H7 (cell line): ENCODE measurements around the gene GSTM3. TPM values are rescaled to one million over a fixed set of nuclear protein-coding genes. Genes with fewer than 3 reads are reported as not detected.
"Not testable (repeated sequence)": the region's sequence is repeated elsewhere in the genome, so short reads cannot be mapped to it uniquely, and the experiment has no call there.

Experiments used
- DNase-seq: peaks from one replicate; pipeline ENCODE4 v3.0.0; 2012
- H3K27me3 ChIP-seq: 2 replicates; pipeline ENCODE4 v1.6.0; 2011; ENCODE audit warnings: mild to moderate bottlenecking, low read length; ENCODE audit not compliant: control insufficient read depth, insufficient read depth
- H3K36me3 ChIP-seq: replicated peaks from 2 replicates; pipeline ENCODE4 v1.5.1; 2011; ENCODE audit warnings: low read length; ENCODE audit not compliant: control insufficient read depth, insufficient read depth
- H3K4me3 ChIP-seq: 2 replicates; pipeline ENCODE4 v1.5.1; 2011; ENCODE audit warnings: low read depth, mild to moderate bottlenecking, control low read depth, low read length, moderate library complexity; ENCODE audit not compliant: insufficient read depth
- total RNA-seq: library from RNA; depleted of rRNA; stranded (reverse); fragments of >200 nt; shearing (Covaris generic); gene quantifications from 2 replicates; pipeline ENCODE4 v1.2.3, GENCODE V29; 2014

The GSTM3 gene
- total RNA-seq, 1 experiment from 2014 or later: 27.3 TPM

DNA sequence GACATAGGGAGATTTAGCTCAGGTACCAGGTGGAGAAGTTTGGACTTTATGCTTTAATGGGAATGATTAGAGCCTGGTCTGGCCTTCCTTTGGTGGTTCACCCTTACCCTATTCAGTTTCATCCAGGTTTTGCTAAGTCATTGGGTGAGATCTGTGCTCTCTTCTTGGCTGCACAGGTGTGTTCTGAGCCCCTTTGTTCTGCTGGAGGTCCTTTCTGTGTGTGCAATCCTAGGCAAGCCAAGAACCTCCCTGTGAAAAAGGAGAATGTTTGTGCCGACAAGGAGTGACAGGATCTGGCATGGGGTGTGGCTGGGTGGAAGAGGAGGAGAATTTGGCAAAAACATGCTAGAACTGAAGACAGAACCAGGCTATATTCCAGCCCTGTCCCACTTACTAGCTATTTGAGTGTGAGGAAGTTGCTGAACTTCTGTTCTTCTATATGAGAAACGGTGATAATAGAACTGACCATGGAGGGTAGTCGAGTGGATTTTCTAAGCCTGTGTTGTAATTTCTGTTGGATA lies 24.2 kb downstream of the GSTM3 start:
- H3K36me3 ChIP-seq: no peaks in the 10 kb centered on the region
- no peak overlapping the region for H3K4me3 ChIP-seq
- no peaks in the 10 kb centered on the region; the same call in 1 of the 2 replicates for H3K27me3 ChIP-seq
- no peak for DNase-seq

DNA sequence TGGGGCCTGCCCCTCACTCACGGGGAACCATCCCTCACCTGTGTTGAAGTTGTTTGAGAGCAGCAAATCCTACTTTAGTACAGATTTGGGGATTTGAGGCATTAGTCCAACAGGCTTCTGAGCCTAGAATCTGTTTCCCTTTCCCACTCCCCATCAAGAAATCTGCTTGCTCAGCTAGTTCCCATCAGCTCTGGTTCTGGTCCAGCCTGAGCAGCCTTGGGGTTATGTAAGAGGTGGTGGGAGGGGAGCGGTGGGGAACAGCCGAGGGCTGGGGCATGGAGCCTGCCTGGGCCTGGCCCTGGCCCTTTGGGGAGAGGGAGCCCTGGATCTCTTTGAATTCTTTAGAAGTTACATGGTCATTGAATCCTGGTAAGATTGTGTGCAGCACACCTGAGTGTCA lies 24.7 kb downstream of the GSTM3 start:
- H3K27me3 ChIP-seq: no peaks in the 10 kb centered on the region; the same call in 1 of the 2 replicates
- H3K36me3 ChIP-seq: no peaks in the 10 kb centered on the region
- H3K4me3 ChIP-seq: no peak overlapping the region
- peak; percentile 15 for DNase-seq

DNA sequence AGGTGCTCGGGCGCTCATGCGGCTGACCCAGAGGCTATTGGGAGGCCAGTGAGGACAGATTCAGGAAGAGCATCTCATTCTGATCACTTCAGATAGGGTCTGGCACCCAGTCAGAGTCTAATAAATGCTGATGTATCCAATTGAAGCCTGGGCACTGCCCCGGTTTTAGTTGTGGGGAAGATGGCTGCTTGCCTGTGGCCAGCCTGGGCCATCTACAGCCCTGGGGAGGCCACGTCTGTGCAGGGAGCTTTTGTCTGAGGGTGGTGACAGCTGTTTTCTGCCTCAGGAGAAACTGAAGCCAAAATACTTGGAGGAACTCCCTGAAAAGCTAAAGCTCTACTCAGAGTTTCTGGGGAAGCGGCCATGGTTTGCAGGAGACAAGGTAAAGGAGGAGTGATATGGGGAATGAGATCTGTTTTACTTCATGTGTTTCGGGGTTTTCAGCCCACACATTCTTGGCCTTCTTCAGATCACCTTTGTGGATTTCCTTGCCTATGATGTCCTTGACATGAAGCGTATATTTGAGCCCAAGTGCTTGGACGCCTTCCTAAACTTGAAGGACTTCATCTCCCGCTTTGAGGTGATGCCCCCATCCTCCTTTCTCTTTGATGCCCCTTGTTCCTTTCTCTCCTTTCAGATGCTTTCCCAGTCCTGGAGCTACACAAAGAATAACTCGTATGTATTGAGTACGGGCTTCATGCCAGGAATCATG lies 26.0 kb downstream of the GSTM3 start:
- H3K4me3 ChIP-seq: no peak overlapping the region
- no peaks in the 10 kb centered on the region for H3K36me3 ChIP-seq
- H3K27me3 ChIP-seq: no peaks in the 10 kb centered on the region; the same call in 1 of the 2 replicates
- DNase-seq: peak; percentile 2

DNA sequence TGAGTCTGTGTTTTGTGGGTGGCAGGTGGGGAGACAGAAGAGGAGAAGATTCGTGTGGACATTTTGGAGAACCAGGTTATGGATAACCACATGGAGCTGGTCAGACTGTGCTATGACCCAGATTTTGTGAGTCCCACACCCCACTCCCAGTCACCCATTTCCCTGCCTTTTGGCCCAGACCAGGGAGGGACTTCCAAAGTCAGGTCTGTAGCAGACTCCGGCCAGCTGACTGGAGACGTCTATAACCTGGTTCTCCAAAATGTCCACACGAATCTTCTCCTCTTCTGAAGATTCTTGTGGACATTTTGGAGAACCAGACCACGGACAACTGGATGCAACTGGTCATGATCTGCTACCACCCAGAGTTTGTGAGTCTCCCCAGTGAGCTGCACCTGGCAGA lies 27.2 kb downstream of the GSTM3 start:
- Histone ChIP-seq H3K36me3 (no peaks in the 10 kb centered on the region), H3K4me3 (no peak overlapping the region), H3K27me3 (no peaks in the 10 kb centered on the region; the same call in 1 of the 2 replicates)
- peak; percentile 2 for DNase-seq

DNA sequence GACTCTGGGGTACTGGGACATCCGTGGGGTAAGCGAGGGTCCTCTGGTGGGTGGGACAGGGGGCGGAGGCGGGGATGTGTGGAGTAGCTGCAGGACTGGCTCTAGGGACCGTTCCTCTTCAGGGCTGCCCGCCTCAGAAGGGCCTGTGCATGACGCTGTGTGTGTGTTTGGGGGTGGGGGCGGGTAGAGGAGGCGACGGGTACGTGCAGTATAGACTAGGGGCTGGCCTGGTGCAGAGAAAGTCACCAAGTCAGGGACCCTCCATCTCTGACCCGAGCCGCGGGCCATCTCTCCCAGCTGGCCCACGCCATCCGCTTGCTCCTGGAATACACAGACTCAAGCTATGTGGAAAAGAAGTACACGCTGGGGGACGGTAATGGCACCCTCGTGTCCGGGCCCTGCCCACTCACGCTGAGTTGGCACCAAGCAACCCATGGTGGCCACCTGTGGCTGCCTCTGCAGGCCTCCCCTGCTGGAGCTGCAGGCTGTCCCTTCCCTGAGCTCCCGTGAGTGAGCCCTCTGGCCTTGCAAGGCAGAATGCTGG lies 28.4 kb downstream of the GSTM3 start:
- Histone ChIP-seq H3K4me3 (no peak overlapping the region), H3K27me3 (no peaks in the 10 kb centered on the region; the same call in 1 of the 2 replicates), H3K36me3 (no peaks in the 10 kb centered on the region)
- DNase-seq: no peak

DNA sequence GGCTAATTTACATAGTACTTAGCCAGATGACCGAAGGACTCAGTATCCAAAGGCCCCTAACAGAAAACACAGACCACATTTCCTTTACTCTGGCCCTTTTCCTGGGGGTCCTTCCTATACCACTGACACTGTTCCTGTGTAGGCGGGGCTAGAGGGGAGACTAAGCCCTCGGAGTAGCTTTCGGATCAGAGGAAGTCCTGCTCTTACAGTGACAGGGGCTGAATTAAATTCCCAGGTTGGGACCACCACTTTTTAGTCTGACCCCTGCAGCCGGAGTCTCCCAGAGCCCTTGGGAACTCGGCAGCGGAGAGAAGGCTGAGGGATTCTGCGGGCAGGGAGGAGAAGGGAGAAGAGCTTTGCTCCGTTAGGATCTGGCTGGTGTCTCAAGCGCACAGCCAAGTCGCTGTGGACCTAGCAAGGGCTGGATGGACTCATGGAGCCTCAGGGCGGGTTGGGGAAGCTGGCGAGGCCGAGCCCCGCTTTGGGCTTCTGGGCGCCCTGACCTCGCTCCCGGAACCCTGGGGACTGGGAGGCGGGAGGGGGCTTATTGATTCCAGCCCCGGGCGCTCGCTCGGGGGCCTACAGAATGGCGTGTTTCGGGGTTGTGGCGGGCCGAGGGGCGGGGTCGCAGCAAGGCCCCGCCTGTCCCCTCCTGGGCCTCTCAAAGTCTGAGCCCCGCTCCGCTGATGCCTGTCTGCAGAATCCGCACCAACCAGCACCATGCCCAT lies 29.1 kb downstream of the GSTM3 start, which contains the start of gene GSTM5:
TSS of gene GSTM5 (plus strand) at position 659 of the 728 bp plus-strand sequence. CDS start at position 721, 62 bp downstream.
- H3K4me3 ChIP-seq, H3K36me3 ChIP-seq, H3K27me3 ChIP-seq: not testable (repeated sequence)
- peak; percentile 36 for DNase-seq

DNA sequence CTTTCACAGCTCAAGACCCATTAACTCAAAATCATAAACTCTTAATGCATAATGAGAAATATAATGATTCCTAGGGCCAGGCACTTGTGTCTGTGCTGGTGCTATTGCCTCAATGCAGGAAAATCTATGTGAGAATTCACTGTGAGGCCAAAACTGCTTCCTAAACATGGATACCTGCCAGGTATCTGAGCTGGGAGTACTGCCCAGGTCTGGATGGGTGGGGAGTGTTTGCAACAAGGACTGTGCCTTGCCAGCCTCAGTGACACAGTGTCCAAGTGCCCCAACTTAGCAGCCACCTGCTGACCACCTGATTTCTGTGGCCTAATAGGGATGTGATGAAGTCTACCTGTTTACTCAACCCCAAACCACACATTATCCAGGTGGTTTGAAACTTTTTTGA lies 31.0 kb downstream of the GSTM3 start:
- DNase-seq, H3K4me3 ChIP-seq, H3K27me3 ChIP-seq, H3K36me3 ChIP-seq: not testable (repeated sequence)

DNA sequence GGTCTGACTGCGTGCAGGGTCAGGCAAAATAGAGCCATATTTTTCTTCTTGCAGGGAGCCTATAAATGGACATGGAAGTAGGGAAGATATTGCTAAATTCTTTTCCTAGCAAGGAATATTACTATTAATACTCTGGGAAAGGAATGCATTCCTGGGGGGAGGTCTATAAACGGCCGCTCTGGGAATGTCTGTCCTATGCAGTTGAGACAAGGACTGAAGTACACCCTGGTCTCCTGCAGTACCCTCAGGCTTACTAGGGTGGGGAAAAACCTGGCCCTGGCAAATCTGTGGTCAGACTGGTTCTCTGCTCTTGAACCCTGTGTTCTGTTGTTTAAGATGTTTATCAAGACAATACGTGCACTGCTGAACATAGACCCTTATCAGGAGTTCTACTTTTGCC lies 31.9 kb downstream of the GSTM3 start:
- not testable (repeated sequence) for H3K4me3 ChIP-seq, DNase-seq, H3K36me3 ChIP-seq, H3K27me3 ChIP-seq

DNA sequence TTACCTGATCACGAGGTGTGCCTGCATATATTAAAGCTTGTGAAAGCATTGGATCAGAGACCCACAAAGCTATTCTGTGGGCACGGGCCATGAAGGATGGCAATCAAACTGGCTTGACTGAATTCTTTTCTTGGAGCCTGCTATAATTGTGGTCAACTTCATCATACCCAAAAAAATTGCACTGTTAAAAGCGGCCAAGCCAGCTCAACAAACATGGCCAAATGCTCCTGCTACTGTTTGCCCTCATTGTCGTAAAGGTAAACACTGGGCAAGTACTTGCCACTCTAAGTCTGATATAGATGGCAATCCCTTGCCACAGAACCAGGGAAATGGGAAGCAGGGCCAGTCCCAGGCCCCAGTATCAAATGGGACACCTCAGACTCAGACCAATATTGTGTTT lies 35.4 kb downstream of the GSTM3 start:
- DNase-seq: peak; percentile 0
- no peak overlapping the region for H3K4me3 ChIP-seq
- no peaks in the 10 kb centered on the region for H3K36me3 ChIP-seq
- no peaks in the 10 kb centered on the region for H3K27me3 ChIP-seq

DNA sequence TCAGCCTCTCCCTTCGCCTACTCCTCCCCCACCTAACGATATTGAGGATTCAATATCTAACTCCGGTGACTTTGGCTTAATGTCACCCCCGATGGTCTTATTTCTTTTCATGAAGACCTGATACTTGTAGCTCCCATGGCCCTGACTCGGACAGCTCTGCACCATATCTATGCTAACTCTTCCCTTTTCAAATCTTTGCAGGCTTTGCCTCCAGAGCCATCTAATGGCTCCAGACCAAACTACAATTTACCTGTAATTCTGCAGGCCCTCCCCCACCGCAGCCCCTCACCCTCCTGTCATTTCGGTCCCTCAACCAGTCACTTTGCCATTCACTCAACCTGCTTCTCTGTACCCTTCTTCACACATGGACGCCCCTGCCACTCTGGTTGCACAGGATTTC lies 36.7 kb downstream of the GSTM3 start:
- no peak overlapping the region for H3K4me3 ChIP-seq
- no peaks in the 10 kb centered on the region for H3K27me3 ChIP-seq
- H3K36me3 ChIP-seq: no peaks in the 10 kb centered on the region
- peak; percentile 54 for DNase-seq

DNA sequence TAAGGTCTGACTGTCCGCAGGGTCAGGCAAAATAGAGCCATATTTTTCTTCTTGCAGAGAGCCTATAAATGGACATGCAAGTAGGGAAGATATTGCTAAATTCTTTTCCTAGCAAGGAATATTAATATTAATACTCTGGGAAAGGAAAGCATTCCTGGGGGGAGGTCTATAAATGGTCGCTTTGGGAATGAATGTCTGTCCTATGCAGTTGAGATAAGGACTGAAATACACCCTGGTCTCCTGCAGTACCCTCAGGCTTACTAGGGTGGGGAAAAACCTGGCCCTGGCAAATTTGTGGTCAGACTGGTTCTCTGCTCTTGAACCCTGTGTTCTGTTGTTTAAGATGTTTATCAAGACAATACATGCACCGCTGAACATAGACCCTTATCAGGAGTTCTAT lies 37.9 kb downstream of the GSTM3 start:
- not testable (repeated sequence) for H3K36me3 ChIP-seq, DNase-seq, H3K4me3 ChIP-seq, H3K27me3 ChIP-seq

DNA sequence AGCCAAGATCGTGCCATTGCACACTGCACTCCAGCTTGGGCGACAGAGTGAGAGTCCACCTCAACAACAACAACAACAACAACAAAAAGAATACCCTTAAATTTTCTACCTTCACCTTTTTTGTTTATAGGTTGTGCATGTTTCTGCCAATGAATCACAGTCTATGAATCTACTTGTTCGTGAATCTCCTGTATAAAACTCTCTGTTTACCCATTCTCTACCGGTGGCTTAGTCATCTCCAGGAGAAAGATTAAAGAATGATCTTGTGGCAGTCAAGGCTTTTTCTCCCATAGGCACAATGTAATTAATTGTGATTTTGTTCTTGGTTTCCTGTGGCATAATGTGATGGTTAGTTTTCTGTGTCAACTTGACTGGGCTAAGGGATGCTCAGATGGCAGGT lies 43.0 kb downstream of the GSTM3 start:
- not testable (repeated sequence) for DNase-seq, H3K4me3 ChIP-seq, H3K36me3 ChIP-seq, H3K27me3 ChIP-seq

DNA sequence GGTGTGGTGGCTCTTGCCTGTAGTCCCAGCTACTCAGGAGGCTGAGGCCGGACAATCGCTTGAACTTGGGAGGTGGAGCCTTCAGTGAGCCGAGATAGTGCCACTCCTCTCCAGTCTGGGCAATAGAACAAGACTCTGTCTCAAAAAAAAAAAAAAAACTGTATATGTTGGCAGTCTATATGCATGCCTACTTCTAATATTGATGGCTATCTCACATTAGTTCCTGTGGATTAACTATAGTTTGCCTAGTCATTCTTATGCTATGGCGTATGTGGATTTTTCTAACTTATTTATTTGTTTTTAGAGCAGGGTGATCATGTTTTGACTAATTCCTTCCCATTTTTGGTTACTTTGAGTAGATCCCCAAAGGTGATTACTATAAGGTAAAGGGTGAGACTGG lies 43.8 kb downstream of the GSTM3 start:
- Histone ChIP-seq H3K36me3 (no peaks in the 10 kb centered on the region), H3K27me3 (no peaks in the 10 kb centered on the region), H3K4me3 (no peak overlapping the region)
- DNase-seq: no peak

DNA sequence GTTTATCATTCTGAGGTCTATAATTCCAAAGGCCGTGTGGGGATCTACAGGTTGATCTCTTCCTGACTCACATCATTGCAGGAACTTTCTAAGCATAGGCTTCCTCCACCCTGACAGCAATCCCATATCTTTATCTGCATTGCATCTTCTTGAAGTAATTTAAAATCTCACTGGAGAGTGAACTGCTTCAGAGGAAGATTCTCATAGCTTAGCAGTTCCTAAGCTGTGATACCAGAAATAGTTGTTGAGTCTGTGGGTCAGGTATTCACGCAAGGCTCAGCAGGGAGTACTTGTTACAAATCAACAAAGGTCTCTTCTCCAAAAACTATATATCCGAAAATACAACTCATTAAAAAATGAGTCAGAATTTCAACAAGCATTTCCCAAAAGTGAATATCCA lies 45.7 kb downstream of the GSTM3 start:
- not testable (repeated sequence) for H3K27me3 ChIP-seq, DNase-seq, H3K36me3 ChIP-seq, H3K4me3 ChIP-seq

DNA sequence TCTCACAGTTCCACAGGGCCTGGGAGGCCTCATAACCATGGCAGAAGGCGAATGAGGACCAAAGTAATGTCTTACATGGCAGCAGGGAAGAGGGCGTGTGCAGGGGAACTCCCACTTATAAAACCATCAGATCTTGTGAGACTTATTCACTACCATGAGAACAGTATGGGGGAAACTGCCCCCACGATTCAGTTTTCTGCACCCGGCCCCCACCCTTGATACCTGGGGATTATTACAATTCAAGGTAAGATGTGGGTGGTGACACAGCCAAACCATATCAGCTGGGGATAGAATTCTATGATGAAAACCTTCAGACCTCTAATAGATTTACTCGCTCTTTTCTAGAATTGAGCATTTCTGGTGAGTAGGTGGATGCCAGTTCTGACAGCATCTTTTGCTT lies 46.4 kb downstream of the GSTM3 start:
- H3K4me3 ChIP-seq, H3K27me3 ChIP-seq, DNase-seq, H3K36me3 ChIP-seq: not testable (repeated sequence)
